Colonic mucosa (tissue), 4 donors: ENCODE data around the gene GID4. TPM values are rescaled to one million over a fixed set of nuclear protein-coding genes. Genes with fewer than 3 reads are reported as not detected.
"Not testable (repeated sequence)": the region's sequence is repeated elsewhere in the genome, so short reads cannot be mapped to it uniquely, and the experiment has no call there.

ENCODE experiments used
- DNase-seq: peaks from one replicate; pipeline ENCODE4 v3.0.0-alpha.2; 2020
- H3K27ac ChIP-seq: fragments of 200-600 bp; one replicate; pipeline ENCODE4 v1.8.0; 2021
- H3K27me3 ChIP-seq: fragments of 200-600 bp; one replicate; pipeline ENCODE4 v1.8.0; 2021
- H3K36me3 ChIP-seq: fragments of 200-600 bp; one replicate; pipeline ENCODE4 v1.8.0; 2021
- H3K4me1 ChIP-seq: fragments of 200-600 bp; one replicate; pipeline ENCODE4 v1.8.0; 2021; ENCODE audit warnings: mild to moderate bottlenecking
- H3K4me3 ChIP-seq: fragments of 200-600 bp; one replicate; pipeline ENCODE4 v1.8.0; 2021
- H3K9ac ChIP-seq, 2 donors: one replicate each; pipeline ENCODE4 v1.7.0; 2013; ENCODE audit warnings: control low read depth in 2 of 2, low read depth in 2 of 2, low read length in 2 of 2
- H3K9me3 ChIP-seq: fragments of 200-600 bp; one replicate; pipeline ENCODE4 v1.8.0; 2021
- CTCF ChIP-seq: fragments of 200-600 bp; IDR thresholded peaks from one replicate; pipeline ENCODE4 v1.8.0; 2022; ENCODE audit warnings: antibody characterized with exemption, mild to moderate bottlenecking
- intact Hi-C: fragments of 100-400 bp; cut with DNase I; formaldehyde crosslinking; loops from one replicate; pipeline ENCODE4 v1.14.1; 2022
- total RNA-seq, 2 donors: library from RNA; stranded (reverse); fragmentation: NEBNext Ultra II Directional in 1 of 2; extraction: Animal tissue kit (Norgen Biotek cat#: 25700) in 1 of 2; gene quantifications; one replicate each; pipeline ENCODE4 v1.2.1, GENCODE V29; 2021
- donor health status: healthy.
- donor health status: DM: no; HTN: no; CAD: no.
- donor health status: DM: no; HTN: no; CAD: no.

The GID4 gene
- total RNA-seq, 2 donors from 2014 or later, result 5.2 to 8.0 TPM

GRCh38 chr17:17994271-17995069, 44.7 kb upstream of the GID4 start:
- no peak for TF ChIP-seq CTCF
- no peaks in the 10 kb centered on the region for H3K36me3 ChIP-seq
- H3K9me3 ChIP-seq, result no peaks in the 10 kb centered on the region
- H3K9ac ChIP-seq, result no peak overlapping the region
- no peak for DNase-seq
- no peak overlapping the region for H3K4me3 ChIP-seq
- no peaks in the 10 kb centered on the region for H3K27me3 ChIP-seq
- no peaks in the 10 kb centered on the region for H3K4me1 ChIP-seq
- no peak overlapping the region for H3K27ac ChIP-seq
- intact Hi-C loops, result no loop called here

GRCh38 chr17:17995887-17996286, 43.3 kb upstream of the GID4 start:
- H3K4me3 ChIP-seq, H3K27ac ChIP-seq, H3K9me3 ChIP-seq, H3K4me1 ChIP-seq, intact Hi-C loops, DNase-seq, H3K27me3 ChIP-seq, H3K36me3 ChIP-seq, H3K9ac ChIP-seq: not testable (repeated sequence)

- Histone ChIP-seq H3K27me3 (no peaks in the 10 kb centered on the region), H3K4me3 (no peak overlapping the region), H3K36me3 (no peaks in the 10 kb centered on the region), H3K9ac (no peak overlapping the region), H3K4me1 (no peaks in the 10 kb centered on the region), H3K9me3 (no peaks in the 10 kb centered on the region), H3K27ac (no peak overlapping the region)
- intact Hi-C loops, result no loop called here
- DNase-seq, result no peak
- no peak for TF ChIP-seq CTCF
Measured at GRCh38 chr17:17998934-17999333, 40.3 kb upstream of the GID4 start.

GRCh38 chr17:17999364-18000029, 39.7 kb upstream of the GID4 start:
- no peak for DNase-seq
- Histone ChIP-seq H3K4me1 (no peaks in the 10 kb centered on the region), H3K4me3 (no peak overlapping the region), H3K9ac (no peak overlapping the region), H3K9me3 (no peaks in the 10 kb centered on the region), H3K27me3 (no peaks in the 10 kb centered on the region), H3K36me3 (no peaks in the 10 kb centered on the region), H3K27ac (no peak overlapping the region)
- no peak for TF ChIP-seq CTCF
- intact Hi-C loops, result no loop called here

- Histone ChIP-seq H3K9ac (no peak overlapping the region), H3K36me3 (no peaks in the 10 kb centered on the region), H3K27me3 (no peaks in the 10 kb centered on the region), H3K4me1 (no peaks in the 10 kb centered on the region), H3K27ac (no peak overlapping the region), H3K4me3 (no peak overlapping the region), H3K9me3 (no peaks in the 10 kb centered on the region)
- intact Hi-C loops, result no loop called here
- no peak for TF ChIP-seq CTCF
- no peak for DNase-seq
Measured at GRCh38 chr17:18000030-18000408, 39.2 kb upstream of the GID4 start.

GRCh38 chr17:18002171-18002570, 37.0 kb upstream of the GID4 start:
- no peak for TF ChIP-seq CTCF
- H3K9ac ChIP-seq, result no peak overlapping the region
- intact Hi-C loops, result no loop called here

More at GRCh38 chr17:18002171-18002570, 37.0 kb upstream of the GID4 start:
- H3K27ac ChIP-seq, result no peak overlapping the region
- H3K27me3 ChIP-seq, result no peaks in the 10 kb centered on the region
- DNase-seq, result no peak
- H3K4me3 ChIP-seq, result no peak overlapping the region
- no peaks in the 10 kb centered on the region for H3K36me3 ChIP-seq
- no peaks in the 10 kb centered on the region for H3K9me3 ChIP-seq
- H3K4me1 ChIP-seq, result no peaks in the 10 kb centered on the region
